ENCODE measurements around the gene DAGLA. TPM values are rescaled to one million over a fixed set of nuclear protein-coding genes. Genes with fewer than 3 reads are reported as not detected.

DAGLA gene
- total RNA-seq, 1 experiment from 2014 or later = 4.5 TPM

GRCh38 chr11:61707574-61707973 is 27.4 kb downstream of the DAGLA start:
- Histone ChIP-seq H2BK20ac (ENCODE audit: low read depth, low read length, poor library complexity, severe bottlenecking) (no peak overlapping the region), H3K23ac (ENCODE audit: insufficient read length, low read depth, low read length) (no peak overlapping the region), H4K5ac (ENCODE audit: insufficient read length, low read depth, low read length) (no peak overlapping the region), H3K4me2 (ENCODE audit: insufficient read depth, insufficient read length, low read length) (no peak overlapping the region), H2AFZ (ENCODE audit: low read length) (no peak overlapping the region), H3K18ac (ENCODE audit: insufficient read length, low read depth, low read length) (no peak overlapping the region), H3K14ac (ENCODE audit: insufficient read depth, low read length) (no peak overlapping the region), H2AK5ac (ENCODE audit: insufficient read length, low read length) (no peak overlapping the region), H3K9ac (ENCODE audit: extremely low read depth, insufficient read length, low read length) (no peak overlapping the region), H2BK12ac (ENCODE audit: insufficient read length, low read depth, low read length) (no peak overlapping the region), H3K56ac (ENCODE audit: insufficient read length, low read depth, low read length) (no peak overlapping the region), H4K8ac (replicated peaks; ENCODE audit: insufficient read length, low read depth, low read length) (no peak overlapping the region), H3K4me1 (ENCODE audit: insufficient read depth, low read length) (no peaks in the 10 kb centered on the region), H3T11ph (ENCODE audit: low read length) (no peak overlapping the region), H3K79me1 (ENCODE audit: insufficient read depth, low read depth, low read length, poor library complexity, severe bottlenecking) (no peaks in the 10 kb centered on the region), H3K23me2 (ENCODE audit: insufficient read length, low read depth, low read length, poor library complexity, severe bottlenecking) (no peaks in the 10 kb centered on the region), H4K20me1 (ENCODE audit: control insufficient read depth, insufficient read depth, insufficient read length) (no peaks in the 10 kb centered on the region), H4K91ac (ENCODE audit: insufficient read length, low read depth, low read length) (no peak overlapping the region), H2BK15ac (ENCODE audit: low read depth, low read length) (no peak overlapping the region), H2BK120ac (ENCODE audit: low read depth, low read length, poor library complexity, severe bottlenecking) (no peak overlapping the region), H3K4ac (ENCODE audit: low read depth, low read length) (no peak overlapping the region), H3K27me3 (ENCODE audit: insufficient read depth, low read length) (no peaks in the 10 kb centered on the region), H3K9me3 (ENCODE audit: control insufficient read depth, low read depth, low read length) (no peaks in the 10 kb centered on the region), H2BK5ac (ENCODE audit: insufficient read length, low read length) (no peak overlapping the region), H3K79me2 (ENCODE audit: insufficient read depth, low read length) (no peaks in the 10 kb centered on the region), H3K27ac (ENCODE audit: insufficient read length, low read depth, low read length) (no peak overlapping the region)
- Mint-ChIP-seq H3K4me3 (no peak overlapping the region), H3K27ac (peak overlapping the region in 1 of 3 experiments; percentile 65; a peak in 1 of 7 replicates), H3K9me3 (no peaks in the 10 kb centered on the region), H3K36me3 (ENCODE audit: insufficient read depth in 1 of 3, low read depth in 3 of 3) (no peaks in the 10 kb centered on the region), H3K4me1 (peaks cover 19 to 42% of the 10 kb centered on the region in 2 experiments), H3K27me3 (ENCODE audit: low read depth) (no peaks in the 10 kb centered on the region)
- DNase-seq = no peak
- TF ChIP-seq CTCF (conservative IDR thresholded peaks at IDR 0.05) = no peak
- WGBS (ENCODE audit: extremely low coverage, insufficient read length, low lambda C conversion rate) = no CpG with 5 or more reads among the region's 9 CpGs

Measured in H9 (cell line).